GM18520 (cell line): Measurements from ENCODE around the gene ORM2.
A peak's percentile ranks its signal among the peaks of the same experiment; 100 is the strongest.

Experiments used
- ATAC-seq: cut with Tn5 transposase; IDR thresholded peaks from one replicate; pipeline ENCODE4 v1.9.1; 2021; ENCODE audit not compliant: unreplicated experiment

Gene ORM2

DNA sequence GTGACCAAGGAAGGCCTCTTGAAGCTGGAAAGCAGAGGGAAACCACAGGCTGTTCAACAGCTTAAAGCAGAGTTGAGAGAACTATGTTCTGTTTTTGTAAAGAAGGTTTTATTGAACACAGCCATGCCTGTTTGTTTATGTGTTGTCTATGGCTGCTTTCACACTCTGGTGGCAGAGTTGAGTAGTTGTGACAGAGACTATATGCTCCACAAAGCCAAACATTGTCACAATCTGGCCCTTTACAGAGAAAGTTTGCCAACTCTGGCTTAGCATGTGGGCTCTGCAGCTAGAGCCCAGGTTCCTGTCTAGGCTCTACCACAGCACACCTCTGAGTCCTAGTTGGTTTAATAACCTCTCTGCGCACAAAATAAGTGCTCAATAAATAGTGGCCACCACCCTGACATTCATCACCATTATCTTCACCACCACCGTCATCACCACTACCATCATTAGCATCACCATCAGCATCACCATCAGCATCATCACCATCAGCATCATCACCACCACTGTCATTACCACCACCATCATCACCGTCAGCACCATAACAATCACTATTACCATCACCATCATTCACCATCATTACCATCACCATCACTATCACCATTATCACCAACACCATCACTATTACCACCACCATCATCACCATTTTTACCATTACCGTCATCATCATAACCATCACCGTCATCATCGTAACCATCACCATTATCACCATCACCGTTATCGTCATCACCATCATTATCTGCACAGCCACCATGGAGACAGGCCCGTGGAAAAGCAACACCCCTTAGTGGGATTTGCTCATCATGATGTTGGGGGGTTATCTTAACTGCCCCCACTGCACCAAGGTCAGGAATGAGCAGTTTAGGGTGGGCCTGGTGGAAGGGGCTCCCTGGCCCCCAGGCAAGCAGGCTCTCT is 39.8 kb downstream of the ORM2 start:
- ATAC-seq: no peak

DNA sequence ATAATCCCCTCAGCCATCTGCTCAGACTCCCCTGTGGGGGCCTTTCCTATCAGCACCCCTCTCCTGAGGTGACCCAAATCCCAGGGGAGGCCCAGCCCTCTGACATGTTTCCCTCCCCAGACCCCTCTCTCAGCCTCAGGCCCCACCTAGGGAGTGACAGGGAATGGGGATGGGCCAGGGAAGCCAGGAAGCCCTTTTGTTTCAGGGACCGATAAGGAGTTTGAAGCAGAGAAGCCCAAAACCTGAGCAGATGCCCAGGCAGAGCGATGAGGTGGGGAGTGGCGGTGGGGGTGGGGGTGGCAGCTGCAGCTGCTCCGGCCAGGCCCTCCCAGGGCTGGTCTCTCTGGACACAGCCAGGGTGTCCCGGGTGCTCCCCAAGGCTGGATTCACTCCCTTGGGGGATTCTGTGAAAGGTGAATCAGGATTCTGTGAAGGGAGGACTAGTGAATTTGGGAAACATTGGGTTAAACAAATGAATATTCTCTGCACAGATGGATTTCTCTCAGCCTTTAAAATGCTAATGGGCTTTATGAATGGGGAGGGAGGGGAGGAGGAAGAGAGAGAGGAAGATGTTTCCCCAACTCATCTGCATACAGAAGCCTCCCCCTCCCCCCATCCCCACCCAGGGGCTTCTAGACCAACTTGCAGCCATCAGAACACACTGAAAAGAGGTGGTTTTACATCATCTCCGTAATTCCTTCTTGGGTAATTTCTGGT is 40.7 kb downstream of the ORM2 start:
- no peak for ATAC-seq

DNA sequence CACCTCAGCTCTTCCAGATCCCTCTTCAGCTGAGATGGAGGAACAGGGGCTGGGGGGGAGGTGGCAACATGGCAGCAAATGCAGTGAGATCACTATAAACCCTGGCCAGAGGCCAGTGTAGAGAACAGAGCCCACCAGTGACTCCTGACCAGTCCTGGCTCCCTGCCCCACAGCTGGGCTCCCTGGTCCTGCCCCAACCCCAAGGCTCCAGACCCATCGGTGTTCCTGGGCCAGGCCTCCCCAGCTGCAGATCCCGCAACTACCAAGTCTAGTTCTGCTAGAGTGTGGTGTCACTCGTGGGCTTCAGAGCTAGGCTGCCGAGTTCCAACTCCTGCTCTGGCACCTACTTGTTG is 41.3 kb downstream of the ORM2 start:
- ATAC-seq: no peak

DNA sequence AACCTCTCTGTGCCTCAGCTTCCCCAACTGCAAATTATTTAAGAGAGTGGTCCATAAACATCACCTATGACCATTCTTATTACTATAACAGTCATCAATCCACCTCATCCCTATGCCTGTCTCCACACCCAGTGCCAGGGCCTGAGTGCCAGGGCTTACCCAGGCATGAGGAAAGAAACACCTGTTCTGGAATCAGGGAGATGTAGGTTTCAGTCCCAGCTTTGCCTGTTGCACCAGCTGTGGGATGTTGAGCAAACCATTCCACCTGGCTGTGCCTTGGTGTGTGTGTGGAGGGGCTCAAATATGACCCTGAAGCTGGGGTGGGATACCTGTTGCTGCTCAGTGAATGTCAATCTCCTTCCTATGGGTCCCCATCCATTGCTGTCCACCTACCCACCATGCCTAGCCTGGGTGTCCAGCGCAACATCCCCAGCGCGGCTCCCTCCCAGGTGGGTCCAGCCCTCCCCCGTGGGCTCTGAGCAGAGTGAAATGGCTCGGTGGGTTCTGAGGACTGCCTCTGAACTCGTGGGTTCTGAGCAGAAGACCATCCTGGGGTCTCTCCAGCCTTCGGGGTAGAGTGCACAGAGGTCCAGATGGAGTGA is 41.8 kb downstream of the ORM2 start:
- ATAC-seq: no peak

DNA sequence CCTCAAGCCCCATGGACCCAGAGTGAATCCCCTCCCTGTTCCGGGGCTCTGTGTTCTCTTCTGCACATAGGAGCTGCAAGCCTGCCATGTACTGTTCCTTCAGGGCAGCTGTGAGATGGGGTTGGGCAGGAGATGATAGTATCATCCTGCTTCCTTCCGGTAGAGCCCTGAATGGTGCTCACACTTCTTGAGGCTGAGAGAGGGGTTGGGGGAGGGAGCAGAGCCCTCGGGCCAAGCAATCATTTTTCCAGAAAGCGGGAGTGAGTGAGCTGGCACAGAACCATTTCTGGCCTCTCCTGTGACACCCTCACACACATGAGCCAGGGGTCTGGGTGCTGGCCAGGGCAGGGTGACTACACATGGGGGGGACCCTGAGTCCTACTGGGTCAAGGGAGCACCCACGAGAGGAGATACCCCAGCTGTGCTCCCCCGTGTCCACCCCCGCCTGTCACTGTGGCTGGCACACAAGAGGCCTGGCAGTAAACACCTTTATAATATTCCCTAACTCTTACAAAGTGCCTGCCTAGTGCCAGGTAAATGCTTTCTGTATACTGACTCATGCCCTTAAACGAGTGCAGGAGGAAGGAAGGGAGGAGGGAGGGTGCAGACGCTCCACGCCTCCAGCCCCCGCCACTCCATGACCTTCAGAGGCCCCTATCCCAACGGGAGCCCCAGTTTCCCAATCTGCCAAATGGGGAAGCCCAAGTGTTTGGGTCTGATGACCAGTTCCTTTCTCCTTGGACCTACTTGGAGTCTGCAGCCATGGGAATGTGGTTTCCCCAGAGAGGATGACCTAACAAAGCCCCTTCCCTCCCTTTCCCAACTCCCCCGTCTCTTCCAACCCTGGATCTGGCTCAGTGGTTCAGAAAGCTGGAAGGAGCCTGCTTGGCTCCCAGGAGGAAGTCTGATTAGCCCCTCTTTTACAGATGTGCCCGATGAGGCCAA is 42.6 kb downstream of the ORM2 start:
- ATAC-seq: no peak

DNA sequence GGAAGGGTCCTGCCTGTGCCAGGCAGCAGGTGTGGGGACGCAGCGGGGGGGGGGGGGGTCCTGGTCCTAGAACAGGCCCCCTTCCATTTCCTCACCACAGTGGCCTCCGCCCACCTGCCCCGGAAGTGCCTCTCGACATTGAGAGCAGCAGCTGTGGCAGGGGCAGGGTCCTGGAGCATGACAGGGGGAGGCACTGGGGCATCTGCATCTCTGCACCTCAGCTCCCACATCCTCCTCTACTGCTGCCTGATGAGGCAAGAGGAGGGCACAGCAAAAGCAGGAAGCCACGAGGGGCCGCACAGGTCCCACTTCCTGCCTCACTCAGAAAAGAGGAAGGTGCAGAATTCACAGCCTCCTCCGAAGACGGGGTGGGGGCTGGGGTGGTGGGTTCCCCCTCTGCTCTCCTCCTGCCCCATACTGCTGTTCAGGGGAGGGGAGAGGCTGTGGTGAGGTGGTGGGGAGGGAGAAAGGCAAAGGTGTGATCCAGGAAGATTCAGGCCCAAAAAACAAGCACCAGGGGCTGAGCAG is 43.3 kb downstream of the ORM2 start:
- peak; percentile 89 for ATAC-seq

DNA sequence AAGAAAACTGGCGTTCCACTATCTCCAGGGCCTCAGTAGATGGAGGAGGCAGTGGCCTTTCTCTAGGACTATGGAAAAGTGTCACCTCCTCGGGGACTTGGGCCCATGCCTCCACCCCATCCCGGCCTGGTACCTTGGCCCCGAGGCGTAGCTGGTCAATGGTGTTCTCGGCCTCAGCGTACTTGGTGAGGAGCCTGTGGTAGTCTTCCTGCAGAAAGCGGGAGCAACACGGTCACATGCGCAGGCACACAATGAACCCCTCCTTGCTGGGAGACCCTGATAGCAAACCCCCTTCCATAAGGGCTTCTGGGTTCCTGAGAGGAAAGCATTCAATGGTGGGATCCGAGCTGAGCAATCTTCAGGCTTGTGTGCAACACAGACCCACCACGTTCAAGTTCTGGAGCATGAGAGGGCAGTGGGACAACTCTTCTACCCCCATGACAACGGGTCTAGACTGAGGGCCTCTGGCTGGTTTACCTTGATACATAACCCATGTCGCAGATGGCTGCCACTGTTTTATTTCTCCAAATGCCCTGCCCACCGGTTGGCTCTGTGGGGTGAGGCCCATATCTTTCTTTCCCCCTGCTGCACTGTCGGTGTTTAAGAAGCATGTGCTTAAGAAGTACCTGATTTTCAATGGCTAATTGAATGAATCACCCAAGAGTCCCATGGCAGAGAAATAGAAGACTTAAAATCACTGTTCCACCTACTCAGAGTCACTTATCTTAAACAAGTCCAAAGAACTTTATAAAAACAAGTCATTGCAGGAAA is 44.5 kb downstream of the ORM2 start:
- no peak for ATAC-seq

DNA sequence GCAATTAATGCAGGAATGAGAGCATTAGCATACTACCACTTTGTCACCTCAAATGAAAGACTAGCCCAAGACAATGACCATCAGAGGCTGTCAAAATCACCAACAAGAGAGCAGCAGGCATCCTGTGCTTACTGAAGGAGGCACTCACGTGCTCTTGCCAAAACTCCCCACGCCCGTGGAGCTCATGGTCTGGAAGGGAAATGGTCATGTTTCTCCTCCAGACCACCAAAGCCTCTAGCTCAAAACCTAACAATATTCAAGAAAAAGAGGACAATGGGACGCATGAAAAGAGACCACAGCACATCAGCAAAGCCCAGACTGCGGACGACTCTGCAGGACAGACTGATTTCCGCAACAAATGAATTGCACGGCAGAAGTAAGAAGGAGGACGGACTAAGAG is 45.3 kb downstream of the ORM2 start:
- ATAC-seq: no peak

DNA sequence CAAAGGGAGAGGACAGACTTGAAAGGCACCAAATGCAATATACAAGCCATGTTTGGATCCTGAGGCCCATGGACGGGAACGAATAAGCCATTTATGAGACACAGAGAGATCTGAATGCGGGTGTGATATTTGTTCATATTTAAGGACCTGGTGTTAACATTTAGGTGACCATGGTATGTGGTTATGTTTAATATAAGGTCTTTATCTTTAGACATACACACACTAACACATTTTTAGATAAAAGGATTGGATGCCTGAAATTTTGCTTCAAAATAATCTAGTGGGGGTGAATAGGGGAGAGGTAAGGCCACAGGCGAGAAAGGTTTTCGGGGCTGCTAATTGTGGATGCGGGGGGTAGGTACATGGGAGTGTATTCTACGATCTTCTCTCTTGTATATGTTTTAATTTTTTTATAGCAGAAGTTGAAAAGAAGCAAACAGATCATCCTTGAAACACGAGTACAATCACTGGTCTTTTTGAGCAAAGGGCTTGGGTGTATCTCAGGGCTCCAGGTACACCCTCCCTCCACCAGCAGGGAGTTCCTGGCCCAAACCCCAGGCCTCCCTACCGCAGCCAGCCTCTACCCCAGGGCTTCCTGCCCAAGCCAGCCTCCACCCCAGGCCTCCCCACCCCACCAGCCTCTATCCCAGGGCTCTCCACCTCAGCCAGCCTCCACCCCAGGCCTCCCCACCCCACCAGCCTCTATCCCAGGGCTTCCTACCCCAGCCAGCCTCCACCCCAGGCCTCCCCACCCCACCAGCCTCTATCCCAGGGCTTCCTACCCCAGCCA is 45.9 kb downstream of the ORM2 start:
- no peak for ATAC-seq

DNA sequence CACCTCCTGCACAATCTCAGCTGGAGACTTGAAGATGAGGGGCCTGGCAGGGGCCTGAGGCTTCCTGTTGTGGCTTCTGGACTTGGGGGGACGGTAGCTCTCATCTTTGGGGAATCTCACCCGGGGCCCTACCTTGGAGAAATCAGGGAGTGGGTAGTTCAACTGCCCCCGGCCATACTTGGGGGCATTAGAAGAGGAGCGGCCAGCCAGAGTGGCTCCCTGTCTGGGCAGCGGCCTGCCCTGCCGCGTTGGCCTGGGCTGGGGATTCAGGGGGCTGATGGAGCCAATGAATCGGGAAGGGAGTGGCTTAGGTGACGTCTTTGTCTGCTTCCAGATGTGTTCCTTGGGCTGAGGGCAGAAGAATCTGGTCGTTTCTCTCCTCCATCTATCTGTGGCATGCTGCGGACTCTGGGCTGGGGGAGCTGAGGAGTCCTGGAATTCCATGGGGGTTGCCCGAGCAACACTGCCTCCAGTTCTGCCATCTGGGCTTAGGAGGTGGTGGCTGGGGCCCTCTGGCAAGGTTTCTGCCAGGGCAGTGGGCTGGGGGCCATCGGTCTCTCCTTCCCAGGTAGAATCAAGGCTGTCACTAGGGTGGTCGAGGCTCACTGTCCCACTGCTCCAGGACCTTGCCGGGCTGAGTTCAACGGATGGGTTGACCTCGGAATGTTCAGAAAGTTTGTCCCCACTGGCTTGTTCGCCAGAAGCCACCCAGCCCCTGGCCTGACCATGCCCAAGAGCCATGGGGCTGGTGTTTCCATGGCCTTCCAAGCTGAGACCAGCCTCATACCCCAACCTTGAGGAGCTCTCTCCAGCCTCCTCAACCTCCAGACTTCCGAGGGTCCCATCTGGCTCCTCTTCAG is 47.1 kb downstream of the ORM2 start:
- ATAC-seq: no peak

DNA sequence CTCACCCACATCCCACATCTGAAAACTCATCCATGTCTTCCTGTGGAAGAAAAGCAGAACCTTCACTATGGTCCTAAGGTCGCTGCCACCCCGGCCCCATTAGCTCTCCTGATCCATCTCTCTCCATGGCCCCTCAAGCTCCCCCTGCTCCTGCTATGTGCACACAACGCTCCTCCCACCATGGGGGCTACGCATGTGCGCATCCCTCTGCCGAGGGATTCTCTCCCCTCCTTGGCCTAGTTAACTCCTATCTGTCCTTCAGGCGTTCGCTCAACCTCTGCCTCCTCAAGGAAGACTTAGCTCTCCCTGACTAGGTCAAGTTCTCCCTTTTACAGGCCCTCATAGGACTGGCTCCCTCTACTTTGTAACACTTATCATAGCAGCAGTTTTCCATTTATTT is 48.3 kb downstream of the ORM2 start:
- ATAC-seq: no peak

DNA sequence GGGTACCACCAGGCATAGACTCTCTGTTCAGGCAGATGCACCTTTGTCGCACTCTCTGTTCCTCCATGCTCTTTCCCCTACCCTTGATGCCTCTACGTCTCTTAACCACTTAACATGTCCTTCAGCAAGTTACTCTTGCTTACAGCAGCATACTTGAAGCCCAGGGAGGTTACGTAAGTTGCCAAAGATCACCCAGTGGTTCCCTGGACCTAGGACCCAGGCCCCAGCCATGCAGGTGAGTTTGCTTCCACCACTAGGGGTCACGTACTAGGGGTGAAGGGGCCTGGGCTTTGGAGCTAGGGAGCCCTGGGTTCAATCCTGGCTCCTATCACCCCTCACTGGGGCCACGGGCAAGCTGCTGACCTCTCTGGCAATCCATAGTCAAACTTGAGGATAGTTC is 49.2 kb downstream of the ORM2 start:
- ATAC-seq: no peak
